MM.1S (cell line): ENCODE results near the gene RDH13.

Experiments
- DNase-seq: peaks from one replicate; pipeline ENCODE4 v3.0.0-alpha.2; 2015
- H2AFZ ChIP-seq: fragments of 300-600 bp; sonication (generic); 2 replicates; pipeline ENCODE4 v1.6.0; 2016; ENCODE audit warnings: antibody characterized with exemption, low read length
- H3F3A ChIP-seq: fragments of 300-600 bp; sonication (generic); 2 replicates; pipeline ENCODE4 v1.6.1; 2016; ENCODE audit warnings: mild to moderate bottlenecking, antibody characterized with exemption, low read length, moderate library complexity, mixed read lengths; ENCODE audit not compliant: insufficient read depth
- H3K27ac ChIP-seq: fragments of 300-600 bp; sonication (generic); 2 replicates; pipeline ENCODE4 v1.5.1; 2016; ENCODE audit warnings: mild to moderate bottlenecking, low read length
- H3K27me3 ChIP-seq: fragments of 300-600 bp; sonication (generic); replicated peaks from 2 replicates; pipeline ENCODE4 v1.6.0; 2016; ENCODE audit warnings: low read length; ENCODE audit not compliant: insufficient read depth
- H3K36me3 ChIP-seq: fragments of 300-600 bp; sonication (generic); replicated peaks from 2 replicates; pipeline ENCODE4 v1.6.1; 2016; ENCODE audit warnings: mild to moderate bottlenecking, low read length, mixed read lengths; ENCODE audit not compliant: insufficient read depth
- H3K4me1 ChIP-seq: fragments of 300-600 bp; sonication (generic); 2 replicates; pipeline ENCODE4 v1.6.1; 2016; ENCODE audit warnings: low read length, mixed read lengths
- H3K4me2 ChIP-seq: fragments of 300-600 bp; sonication (generic); 2 replicates; pipeline ENCODE4 v1.6.0; 2016; ENCODE audit warnings: low read depth, low read length
- H3K4me3 ChIP-seq: fragments of 300-600 bp; sonication (generic); 2 replicates; pipeline ENCODE4 v1.5.1; 2016; ENCODE audit warnings: low read length, mixed read lengths
- H3K79me2 ChIP-seq: fragments of 300-600 bp; sonication (generic); 2 replicates; pipeline ENCODE4 v1.6.1; 2016; ENCODE audit warnings: mixed run types, low read length, mixed read lengths
- H3K9ac ChIP-seq: fragments of 300-600 bp; sonication (generic); 2 replicates; pipeline ENCODE4 v1.6.1; 2016; ENCODE audit warnings: low read length, mixed read lengths
- H3K9me2 ChIP-seq: fragments of 300-600 bp; sonication (generic); replicated peaks from 2 replicates; pipeline ENCODE4 v1.6.1; 2016; ENCODE audit warnings: mild to moderate bottlenecking, low read length, mixed read lengths; ENCODE audit not compliant: insufficient read depth
- H3K9me3 ChIP-seq: fragments of 300-600 bp; sonication (generic); replicated peaks from 2 replicates; pipeline ENCODE4 v1.6.1; 2016; ENCODE audit warnings: mild to moderate bottlenecking, low read length, mixed read lengths; ENCODE audit not compliant: insufficient read depth
- H4K20me1 ChIP-seq: fragments of 300-600 bp; sonication (generic); 2 replicates; pipeline ENCODE4 v1.6.1; 2016; ENCODE audit warnings: mild to moderate bottlenecking, low read length, moderate library complexity, mixed read lengths; ENCODE audit not compliant: insufficient read depth
- EZH2 ChIP-seq: fragments of 300-600 bp; sonication (generic); optimal IDR thresholded peaks from 2 replicates; pipeline ENCODE3; 2017; ENCODE audit warnings: low read depth, mild to moderate bottlenecking, antibody characterized with exemption, low read length, mixed read lengths
- EZH2phosphoT487 ChIP-seq: fragments of 300-600 bp; sonication (generic); IDR thresholded peaks from 2 replicates; pipeline ENCODE4 v1.6.1; 2018; ENCODE audit warnings: antibody characterized with exemption, low read length
- TF ChIP-seq, protein P1 (sequence below): fragments of 300-600 bp; sonication (generic); IDR thresholded peaks from 2 replicates; pipeline ENCODE4 v1.5.1; 2016; ENCODE audit warnings: antibody characterized with exemption, low read length, mixed read lengths

RDH13 gene

DNA sequence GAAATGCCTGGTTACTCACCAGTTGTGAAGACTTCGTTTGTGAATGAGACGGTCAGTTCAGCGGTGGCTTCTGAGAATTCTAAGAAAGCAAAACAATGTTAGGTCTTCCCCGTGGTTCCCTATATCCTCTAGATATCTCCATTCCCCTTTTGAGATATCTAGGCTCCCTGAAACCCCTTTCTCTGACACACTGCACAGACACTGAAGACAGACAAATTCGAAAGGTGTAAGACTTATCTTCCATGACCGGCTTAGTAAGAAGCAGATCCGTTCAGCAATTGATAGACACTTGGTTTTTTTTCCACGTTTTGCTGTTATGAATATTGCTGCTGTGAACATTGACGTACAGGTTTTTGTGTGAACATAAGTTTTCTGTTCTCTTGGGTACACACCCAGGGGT is 44.3 kb downstream of the RDH13 start:
- Histone ChIP-seq H3F3A (no peaks in the 10 kb centered on the region), H3K36me3 (no peaks in the 10 kb centered on the region), H3K27ac (no peak overlapping the region), H3K9ac (no peak overlapping the region), H3K9me3 (no peaks in the 10 kb centered on the region), H3K4me3 (no peak overlapping the region), H3K79me2 (peaks cover 50% of the 10 kb centered on the region), H3K9me2 (no peaks in the 10 kb centered on the region), H3K4me1 (no peaks in the 10 kb centered on the region), H3K4me2 (no peak overlapping the region), H2AFZ (no peak overlapping the region), H3K27me3 (no peaks in the 10 kb centered on the region), H4K20me1 (no peaks in the 10 kb centered on the region)
- TF ChIP-seq, protein P1, sequence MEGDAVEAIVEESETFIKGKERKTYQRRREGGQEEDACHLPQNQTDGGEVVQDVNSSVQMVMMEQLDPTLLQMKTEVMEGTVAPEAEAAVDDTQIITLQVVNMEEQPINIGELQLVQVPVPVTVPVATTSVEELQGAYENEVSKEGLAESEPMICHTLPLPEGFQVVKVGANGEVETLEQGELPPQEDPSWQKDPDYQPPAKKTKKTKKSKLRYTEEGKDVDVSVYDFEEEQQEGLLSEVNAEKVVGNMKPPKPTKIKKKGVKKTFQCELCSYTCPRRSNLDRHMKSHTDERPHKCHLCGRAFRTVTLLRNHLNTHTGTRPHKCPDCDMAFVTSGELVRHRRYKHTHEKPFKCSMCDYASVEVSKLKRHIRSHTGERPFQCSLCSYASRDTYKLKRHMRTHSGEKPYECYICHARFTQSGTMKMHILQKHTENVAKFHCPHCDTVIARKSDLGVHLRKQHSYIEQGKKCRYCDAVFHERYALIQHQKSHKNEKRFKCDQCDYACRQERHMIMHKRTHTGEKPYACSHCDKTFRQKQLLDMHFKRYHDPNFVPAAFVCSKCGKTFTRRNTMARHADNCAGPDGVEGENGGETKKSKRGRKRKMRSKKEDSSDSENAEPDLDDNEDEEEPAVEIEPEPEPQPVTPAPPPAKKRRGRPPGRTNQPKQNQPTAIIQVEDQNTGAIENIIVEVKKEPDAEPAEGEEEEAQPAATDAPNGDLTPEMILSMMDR, result no peak
- TF ChIP-seq EZH2 (no peak), EZH2phosphoT487 (no peak)
- no peak for DNase-seq

DNA sequence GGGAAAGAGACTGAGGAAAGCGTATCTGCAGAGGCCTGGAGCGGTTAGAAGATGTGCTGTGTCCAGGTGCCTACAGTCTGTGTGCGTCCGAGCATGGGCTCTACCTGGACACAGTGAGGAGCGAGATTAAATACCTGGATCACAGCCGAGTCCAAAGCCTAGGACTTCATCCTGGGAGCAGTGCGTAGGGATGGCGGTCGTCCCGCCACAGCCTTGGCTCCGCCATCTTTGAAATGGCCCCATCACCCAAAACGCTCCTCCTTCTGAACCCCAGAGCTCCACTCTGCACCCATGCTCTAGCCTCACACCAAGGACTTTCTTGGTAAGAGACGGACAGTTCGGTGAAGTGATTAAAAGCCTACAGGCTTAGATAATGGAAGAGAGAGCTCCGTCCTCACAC is 44.7 kb downstream of the RDH13 start:
- Histone ChIP-seq H3K9ac (no peak overlapping the region), H3K4me2 (no peak overlapping the region), H4K20me1 (no peaks in the 10 kb centered on the region), H3K4me1 (no peaks in the 10 kb centered on the region), H3K36me3 (no peaks in the 10 kb centered on the region), H3K4me3 (no peak overlapping the region), H3F3A (no peaks in the 10 kb centered on the region), H3K9me3 (no peaks in the 10 kb centered on the region), H3K27me3 (no peaks in the 10 kb centered on the region), H3K27ac (no peak overlapping the region), H3K79me2 (peaks cover 50% of the 10 kb centered on the region), H2AFZ (no peak overlapping the region), H3K9me2 (no peaks in the 10 kb centered on the region)
- DNase-seq, result no peak
- TF ChIP-seq, protein P1, result no peak
- TF ChIP-seq EZH2phosphoT487 (no peak), EZH2 (no peak)

DNA sequence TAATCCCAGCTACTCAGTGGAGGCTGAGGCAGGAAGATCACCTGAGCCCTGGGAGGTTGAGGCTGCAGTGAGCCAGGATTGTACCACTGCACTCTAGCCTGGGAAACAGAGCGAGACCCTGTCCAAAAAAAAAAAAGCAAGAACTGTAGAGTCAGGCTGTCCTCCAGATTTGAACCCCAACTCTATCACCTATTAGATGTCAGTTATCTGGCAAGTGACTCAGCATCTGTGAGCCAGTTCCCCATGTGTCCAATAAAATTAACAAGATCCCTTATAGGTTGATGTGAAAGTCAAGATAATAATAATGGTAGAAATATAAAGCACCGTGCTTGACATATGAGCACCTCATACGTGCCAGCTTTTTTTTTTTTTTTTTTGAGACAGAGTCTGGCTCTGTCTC is 46.9 kb downstream of the RDH13 start:
- DNase-seq, result no peak
- TF ChIP-seq, protein P1, result no peak
- no peak for TF ChIP-seq EZH2phosphoT487
- TF ChIP-seq EZH2, result no peak
- no peak overlapping the region for H3K9ac ChIP-seq
- peaks cover 50% of the 10 kb centered on the region for H3K79me2 ChIP-seq
- H3K4me3 ChIP-seq, result no peak overlapping the region
- no peak overlapping the region for H2AFZ ChIP-seq
- H3K4me2 ChIP-seq, result no peak overlapping the region
- no peaks in the 10 kb centered on the region for H3K9me2 ChIP-seq
- no peaks in the 10 kb centered on the region for H3K9me3 ChIP-seq
- H3K27ac ChIP-seq, result no peak overlapping the region
- H4K20me1 ChIP-seq, result no peaks in the 10 kb centered on the region
- H3F3A ChIP-seq, result no peaks in the 10 kb centered on the region
- H3K4me1 ChIP-seq, result no peaks in the 10 kb centered on the region
- no peaks in the 10 kb centered on the region for H3K27me3 ChIP-seq
- no peaks in the 10 kb centered on the region for H3K36me3 ChIP-seq

DNA sequence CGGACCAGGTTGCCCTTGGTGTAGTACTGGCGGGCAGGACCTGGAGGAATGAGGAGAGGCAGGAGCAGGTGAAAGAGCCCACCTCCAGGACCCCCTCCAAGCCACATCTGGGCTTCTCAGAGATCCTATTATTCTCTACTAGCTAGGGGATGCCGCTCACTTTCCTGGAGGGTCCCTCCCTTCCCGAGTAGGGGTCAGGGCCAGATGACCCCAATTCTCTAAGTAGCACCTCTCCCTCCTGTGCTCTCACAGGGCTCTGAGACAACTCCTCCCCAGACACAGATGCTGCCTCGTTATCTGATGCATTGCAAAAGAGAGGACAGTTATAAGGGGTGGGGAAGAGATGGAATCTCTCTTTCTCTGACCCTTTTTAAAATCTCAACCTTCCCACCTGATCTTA is 47.8 kb downstream of the RDH13 start:
- Histone ChIP-seq H3K9me2 (no peaks in the 10 kb centered on the region), H3K4me3 (peak overlapping the region; percentile 58; the same call in 1 of the 2 replicates), H3K4me2 (peak overlapping the region; percentile 68), H3K27ac (no peak overlapping the region), H3K79me2 (peaks cover 48% of the 10 kb centered on the region), H3F3A (no peaks in the 10 kb centered on the region), H2AFZ (no peak overlapping the region), H3K4me1 (no peaks in the 10 kb centered on the region), H3K9me3 (no peaks in the 10 kb centered on the region), H3K9ac (no peak overlapping the region), H3K27me3 (no peaks in the 10 kb centered on the region), H4K20me1 (no peaks in the 10 kb centered on the region), H3K36me3 (no peaks in the 10 kb centered on the region)
- DNase-seq, result no peak
- no peak for TF ChIP-seq EZH2phosphoT487
- TF ChIP-seq, protein P1, result no peak
- TF ChIP-seq EZH2, result no peak
